Cardiac fibroblast (primary cell): ENCODE data around the gene ZNF878.

Source experiments
- DNase-seq, 2 donors: peaks; one replicate each; pipeline versions ENCODE4 v3.0.0 to v3.0.0-alpha.2; 2010; ENCODE audit warnings: low read depth in 2 of 2
- H3K4me3 ChIP-seq, 2 donors: replicated peaks in 1 of 2; 1 replicate in 1 of 2; 2 replicates in 1 of 2; pipeline ENCODE4 v1.5.1; 2011; ENCODE audit warnings: low read depth in 2 of 2, low read length in 2 of 2, mild to moderate bottlenecking in 2 of 2, moderate library complexity in 1 of 2
- TF ChIP-seq, protein P1 (sequence below): IDR thresholded peaks from one replicate; pipeline ENCODE4 v1.5.1; 2011; ENCODE audit warnings: low read depth, mild to moderate bottlenecking, low read length, inconsistent platforms

ZNF878 gene

DNA sequence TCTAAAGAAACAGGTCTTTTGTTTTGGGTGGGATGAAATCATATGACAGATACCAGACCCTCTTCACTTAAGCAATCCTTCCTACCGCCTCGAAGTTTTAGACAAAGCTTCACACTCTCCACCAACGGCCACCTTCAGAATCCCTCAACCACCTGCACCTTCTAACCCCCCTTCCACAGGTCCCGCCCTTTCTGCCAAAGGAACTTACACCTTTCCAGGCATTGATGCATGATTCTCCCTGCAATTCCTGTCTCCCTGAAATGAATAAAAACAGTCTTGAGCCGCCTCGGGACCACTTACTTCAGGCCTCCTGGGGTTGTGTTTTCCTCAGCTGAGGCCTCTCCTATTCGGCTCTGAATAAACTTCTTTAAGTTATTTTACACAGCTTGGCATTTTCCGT lies 18.1 kb downstream of the ZNF878 start:
- TF ChIP-seq, protein P1, sequence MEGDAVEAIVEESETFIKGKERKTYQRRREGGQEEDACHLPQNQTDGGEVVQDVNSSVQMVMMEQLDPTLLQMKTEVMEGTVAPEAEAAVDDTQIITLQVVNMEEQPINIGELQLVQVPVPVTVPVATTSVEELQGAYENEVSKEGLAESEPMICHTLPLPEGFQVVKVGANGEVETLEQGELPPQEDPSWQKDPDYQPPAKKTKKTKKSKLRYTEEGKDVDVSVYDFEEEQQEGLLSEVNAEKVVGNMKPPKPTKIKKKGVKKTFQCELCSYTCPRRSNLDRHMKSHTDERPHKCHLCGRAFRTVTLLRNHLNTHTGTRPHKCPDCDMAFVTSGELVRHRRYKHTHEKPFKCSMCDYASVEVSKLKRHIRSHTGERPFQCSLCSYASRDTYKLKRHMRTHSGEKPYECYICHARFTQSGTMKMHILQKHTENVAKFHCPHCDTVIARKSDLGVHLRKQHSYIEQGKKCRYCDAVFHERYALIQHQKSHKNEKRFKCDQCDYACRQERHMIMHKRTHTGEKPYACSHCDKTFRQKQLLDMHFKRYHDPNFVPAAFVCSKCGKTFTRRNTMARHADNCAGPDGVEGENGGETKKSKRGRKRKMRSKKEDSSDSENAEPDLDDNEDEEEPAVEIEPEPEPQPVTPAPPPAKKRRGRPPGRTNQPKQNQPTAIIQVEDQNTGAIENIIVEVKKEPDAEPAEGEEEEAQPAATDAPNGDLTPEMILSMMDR, result no peak
- peak overlapping the region; percentile 82 to 87 for H3K4me3 ChIP-seq

DNA sequence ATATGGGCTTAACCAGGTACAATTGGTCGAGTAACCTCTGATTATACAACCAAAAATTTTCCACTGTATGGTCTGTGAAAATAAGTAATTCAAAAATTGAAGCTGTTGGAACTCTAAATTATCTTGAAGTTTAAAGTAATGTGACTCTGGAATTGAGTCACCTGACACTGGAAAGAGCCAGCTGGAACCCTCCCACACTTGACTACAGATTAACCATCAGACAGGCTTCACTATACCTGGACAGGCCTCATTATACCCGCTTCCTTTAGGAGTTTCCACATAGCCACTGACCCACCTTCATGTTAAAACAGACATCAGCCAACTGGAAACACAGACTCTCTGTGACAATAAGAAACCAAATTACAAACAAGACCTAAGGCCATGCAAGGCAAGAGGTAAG lies 18.6 kb downstream of the ZNF878 start:
- peak overlapping the region in 1 of 2 donors; percentile 87 for H3K4me3 ChIP-seq

More for the DNA sequence above, 18.1 kb downstream of the ZNF878 start:
- DNase-seq, result peak in 1 of 2 donors; percentile 16

DNA sequence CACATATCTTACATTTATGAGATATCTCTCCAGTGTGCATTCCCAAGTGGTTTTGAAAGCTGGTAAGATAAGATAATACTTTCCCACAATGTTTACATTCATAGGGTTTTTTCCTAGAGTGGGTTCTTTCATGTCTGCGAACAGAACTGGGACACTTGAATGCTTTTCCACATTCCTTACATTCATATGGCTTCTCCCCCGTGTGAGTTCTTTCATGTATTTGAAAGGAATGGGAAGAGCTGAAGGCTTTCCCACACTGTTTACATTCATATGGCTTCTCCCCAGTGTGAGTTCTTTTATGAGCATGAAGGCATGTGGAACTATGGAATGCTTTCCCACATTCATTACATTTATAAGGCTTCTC lies 37.0 kb downstream of the ZNF878 start:
- no peak overlapping the region for H3K4me3 ChIP-seq
- TF ChIP-seq, protein P1, result no peak
- DNase-seq, result peak in 1 of 2 donors; percentile 2

More for the DNA sequence above, 18.6 kb downstream of the ZNF878 start:
- TF ChIP-seq, protein P1, result no peak
- DNase-seq, result peak in 1 of 2 donors; percentile 4

DNA sequence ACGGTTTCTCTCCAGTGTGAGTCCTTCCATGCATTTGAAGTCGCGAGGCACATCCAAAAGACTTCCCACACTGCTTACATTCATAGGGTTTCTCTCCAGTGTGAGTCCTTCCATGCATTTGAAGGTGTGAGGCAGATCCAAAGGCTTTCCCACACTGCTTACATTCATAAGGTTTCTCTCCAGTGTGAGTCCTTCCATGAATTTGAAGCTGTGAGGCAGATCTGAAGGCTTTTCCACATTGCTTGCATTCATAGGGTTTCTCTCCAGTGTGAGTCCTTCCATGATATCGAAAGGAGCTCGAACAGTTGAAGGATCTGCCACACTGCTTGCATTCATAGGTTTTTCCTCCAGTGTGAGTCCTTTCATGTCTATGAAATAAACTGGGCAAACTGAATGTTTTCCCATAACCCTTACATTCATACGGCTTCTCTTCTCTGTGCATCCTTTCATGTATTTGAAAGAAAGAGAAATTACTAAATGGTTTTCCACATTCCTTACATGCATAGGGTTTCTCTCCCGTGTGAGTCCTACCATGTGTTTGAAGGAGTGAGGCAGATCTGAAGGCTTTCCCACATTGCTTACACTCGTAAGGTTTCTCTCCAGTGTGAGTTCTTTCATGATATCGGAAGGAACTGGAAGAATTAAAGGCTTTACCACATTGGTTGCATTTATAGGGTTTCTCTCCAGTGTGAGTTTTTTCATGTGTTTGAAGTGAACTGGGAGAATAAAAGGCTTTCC lies 37.6 kb downstream of the ZNF878 start:
- peak in 1 of 2 donors; percentile 10 for DNase-seq
- TF ChIP-seq, protein P1, result no peak
- no peak overlapping the region for H3K4me3 ChIP-seq

DNA sequence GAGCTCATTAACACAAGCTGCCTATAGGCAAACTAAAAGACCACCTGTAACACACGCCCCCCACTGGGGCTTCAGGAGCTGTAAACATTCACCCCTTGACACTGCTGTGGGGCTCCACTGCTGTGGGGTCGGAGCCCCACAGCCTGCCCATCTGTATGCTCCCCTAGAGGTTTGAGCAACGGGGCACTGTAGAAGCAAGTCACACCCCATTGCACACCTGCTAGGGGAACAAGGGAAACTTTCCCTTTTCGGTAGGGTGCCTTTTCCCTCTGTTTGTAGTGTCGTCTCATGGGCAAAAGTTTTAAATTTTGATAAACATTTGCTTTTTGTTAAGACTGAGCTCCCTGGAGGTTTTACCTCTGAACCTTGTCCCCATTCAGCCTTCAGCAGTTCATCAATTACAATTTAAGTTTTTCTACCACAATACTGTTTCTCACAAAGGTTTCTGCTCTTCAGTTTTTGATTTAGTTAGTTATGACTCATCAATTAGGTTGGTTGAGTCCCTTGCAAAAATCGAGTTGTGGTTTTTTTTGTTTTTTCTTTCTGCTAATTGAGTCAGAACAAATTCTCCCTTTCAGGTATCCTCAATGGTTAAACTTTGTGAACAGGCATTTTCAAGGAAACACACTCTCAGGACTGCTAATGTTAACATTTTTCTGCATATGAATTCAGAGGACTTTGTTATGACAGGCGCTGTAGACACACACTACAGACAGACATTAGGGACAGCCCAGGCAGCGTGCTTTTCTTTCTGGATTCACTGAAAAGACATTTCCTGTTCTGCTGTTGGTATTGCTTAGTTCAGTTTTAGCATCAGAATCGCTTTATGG lies 52.4 kb downstream of the ZNF878 start:
- H3K4me3 ChIP-seq, result no peak overlapping the region
- TF ChIP-seq, protein P1, result no peak
- peak in 1 of 2 donors; percentile 26 for DNase-seq

DNA sequence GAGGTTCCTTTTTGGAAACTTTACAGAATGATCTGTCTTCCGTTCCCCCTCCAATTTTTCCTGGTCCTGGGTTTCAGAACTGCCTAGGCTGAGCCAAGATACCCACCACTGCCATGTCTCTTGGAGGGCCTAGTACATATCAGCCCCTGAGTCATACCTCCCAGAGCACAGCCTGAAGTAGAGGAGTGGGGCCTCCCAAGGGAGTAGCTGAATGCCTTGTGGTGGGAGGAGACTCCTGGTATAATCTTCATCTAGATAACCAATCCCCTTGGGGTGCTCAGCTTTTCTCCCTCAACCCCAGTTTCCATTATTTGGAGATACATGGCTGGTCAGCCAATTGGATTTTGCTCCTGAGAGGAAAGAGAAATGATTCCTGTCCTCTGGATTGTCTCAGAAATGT lies 57.6 kb downstream of the ZNF878 start:
- DNase-seq, result peak; percentile 65 to 72
- H3K4me3 ChIP-seq, result no peak overlapping the region
- TF ChIP-seq, protein P1, result no peak
